GM21576 (cell line): ENCODE measurements around the gene BTBD6.

Experiments used
- ATAC-seq: cut with Tn5 transposase; IDR thresholded peaks from one replicate; pipeline ENCODE4 v1.9.1; 2021; ENCODE audit warnings: mild to moderate bottlenecking, moderate library complexity; ENCODE audit not compliant: unreplicated experiment

Gene BTBD6

DNA sequence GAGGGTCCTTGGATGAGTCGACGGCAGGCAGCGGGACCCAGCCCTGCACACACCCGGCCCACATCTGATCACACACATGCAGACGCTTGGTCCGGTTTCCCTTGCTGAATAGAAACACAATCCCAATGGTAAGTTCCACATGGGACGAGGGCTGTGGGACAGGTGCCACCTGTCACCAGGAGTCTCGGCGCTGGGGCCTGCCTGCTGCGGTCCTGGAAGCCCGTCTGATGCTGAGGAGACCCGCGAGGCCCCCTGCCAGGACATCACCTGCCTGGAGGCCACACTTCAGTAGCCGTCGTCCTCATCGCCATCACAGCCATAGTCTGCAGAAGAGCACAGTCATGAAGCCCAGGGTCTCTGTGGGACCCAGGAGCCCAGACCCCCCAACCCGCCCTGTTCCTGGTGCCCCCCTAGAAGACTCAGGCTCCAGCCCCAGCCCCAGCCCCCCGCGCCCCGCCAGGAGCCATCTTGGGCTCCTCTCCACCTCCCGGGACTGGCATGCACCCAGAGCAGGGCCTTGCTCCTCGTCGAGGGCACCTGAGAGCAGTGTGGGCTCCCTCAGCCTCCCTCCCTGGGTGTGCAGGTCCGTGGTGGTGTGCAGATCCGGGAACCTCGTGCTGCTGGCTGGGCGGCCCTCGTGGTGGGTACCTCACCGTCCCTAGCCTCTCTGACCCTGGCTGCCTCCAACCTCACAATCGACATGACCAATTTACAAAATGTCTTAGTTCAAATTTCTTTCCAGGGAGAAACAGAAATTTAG, 37.9 kb upstream of the BTBD6 start:
- ATAC-seq, result no peak

DNA sequence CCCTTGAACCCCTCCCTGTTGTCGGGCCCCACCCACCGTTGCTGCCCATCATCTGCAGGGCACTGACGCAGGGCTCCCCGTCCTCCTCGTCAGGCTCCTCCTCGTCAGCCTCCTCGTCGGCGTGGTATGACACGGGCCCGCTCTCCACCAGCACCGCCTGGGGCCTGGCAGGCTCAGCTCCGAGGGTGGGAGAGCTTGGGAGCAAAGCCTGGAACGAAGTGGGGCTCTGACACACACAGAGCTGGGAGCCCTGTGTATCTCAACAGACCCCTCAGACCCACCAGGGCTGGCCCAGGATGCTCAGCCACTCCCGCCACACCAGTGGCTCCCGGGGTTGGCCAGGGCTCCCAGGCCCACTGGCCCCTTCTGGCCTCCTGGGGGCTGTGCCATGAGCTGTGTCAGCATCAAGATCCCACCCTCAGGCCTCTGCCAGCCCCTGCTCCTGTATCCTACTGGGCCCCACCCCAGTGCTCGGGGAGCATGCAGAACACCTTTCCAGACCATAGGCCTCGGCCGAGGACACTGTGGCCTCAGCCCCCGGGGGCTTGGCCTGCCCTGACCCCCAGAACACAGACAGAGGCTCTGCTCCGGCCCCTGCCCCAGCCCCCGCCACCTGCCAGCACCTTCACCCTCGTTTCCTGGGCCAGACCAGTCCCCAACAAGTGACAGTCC, 37.1 kb upstream of the BTBD6 start:
- no peak for ATAC-seq

DNA sequence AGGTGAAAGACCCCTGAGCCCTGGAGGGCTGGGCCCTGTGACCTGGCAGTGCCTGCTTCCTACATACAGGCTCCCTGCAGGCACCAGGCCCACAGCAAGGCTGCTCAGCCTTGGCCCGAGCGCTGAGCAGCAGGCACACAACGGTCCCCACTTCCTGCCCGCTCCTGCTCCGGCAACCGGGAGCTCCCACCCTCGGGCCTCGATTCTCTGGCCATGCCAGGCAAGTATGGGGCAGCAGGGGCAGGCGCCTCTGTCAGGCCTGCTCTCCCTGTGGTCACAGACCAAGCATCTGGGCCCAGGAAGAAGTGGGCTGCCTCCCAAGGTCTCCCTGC, 36.6 kb upstream of the BTBD6 start:
- no peak for ATAC-seq

DNA sequence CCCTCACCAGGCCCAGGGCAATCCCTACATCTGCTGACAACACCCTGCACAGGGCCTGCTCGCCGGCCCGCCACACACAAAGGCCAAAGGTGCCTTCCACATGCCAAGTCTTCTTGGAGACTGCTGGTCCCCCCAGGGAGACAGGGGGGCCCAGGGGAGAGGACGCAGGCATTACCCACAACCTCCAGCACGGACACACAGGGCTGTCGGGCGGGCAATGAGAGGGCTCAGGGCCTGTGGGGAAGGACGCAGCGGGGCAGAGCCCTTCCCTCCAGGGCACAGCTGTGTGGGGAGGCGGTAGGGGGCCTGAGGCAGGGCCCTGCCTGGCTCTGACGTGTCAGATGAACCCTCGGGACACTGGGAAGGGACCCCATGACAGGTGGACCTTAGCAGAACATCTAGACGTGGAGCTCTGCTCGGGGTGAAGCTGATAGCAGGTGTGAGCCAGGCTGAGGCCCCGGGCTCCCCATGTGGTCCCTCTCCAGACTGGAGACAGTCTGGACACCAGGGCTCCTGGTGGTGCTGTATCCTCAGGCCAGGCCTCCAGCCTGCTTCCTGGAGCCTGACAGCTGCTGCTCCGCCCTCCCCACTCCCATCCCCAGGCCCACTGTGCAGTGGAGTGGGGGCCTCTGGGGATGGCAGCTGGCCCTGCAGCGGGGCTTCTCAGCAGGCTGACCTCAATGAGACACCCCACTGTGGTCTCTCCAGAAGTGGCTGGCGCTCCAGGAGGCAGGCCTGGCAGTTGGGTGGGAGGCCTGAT, 35.6 kb upstream of the BTBD6 start:
- no peak for ATAC-seq

DNA sequence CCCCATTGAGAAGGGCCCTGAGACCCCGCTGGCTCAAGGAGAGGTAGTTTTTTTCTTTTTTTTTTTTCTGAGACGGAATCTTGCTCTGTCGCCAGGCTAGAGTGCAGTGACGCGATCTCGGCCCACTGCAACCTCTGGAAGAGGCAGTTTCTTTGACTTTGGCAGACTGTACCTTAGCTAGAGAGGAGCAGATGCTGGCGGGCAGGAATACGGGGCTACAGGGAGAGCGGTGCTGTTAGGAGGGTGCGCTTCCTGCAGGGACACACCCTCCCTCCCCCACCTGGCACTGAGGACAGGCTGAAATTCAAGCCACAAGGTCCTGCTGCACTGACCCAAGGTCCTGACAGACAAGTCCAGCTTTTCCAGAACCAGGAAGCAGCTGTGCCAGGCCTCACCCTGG, 35.0 kb upstream of the BTBD6 start:
- no peak for ATAC-seq

DNA sequence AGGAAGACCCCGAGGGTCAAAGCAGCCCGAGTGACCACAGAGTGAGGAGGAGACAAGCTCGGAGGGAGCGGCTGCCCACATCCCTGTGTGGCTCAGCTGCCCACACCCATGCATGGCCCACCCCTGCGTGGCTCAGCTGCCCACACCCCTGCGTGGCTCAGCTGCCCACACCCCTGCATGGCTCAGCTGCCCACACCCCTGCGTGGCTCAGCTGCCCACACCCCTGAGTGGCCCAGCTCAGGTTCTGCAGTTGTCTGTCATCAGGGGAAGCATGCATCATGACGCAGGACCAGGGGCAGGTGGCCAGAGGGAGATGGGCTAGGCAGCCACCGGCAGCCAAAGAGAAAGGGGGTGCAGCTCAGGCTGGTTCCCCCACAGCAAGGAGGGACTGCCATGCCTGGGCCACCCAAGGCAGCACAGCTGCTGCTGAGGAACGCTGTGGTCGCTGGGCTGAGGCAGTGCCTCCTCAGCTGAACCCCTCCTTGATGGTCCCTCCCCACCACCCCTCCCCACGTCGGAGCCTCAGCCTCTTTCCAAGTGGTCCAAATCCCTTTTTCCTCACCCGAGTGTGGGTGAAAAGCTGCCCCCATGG, 33.9 kb upstream of the BTBD6 start:
- no peak for ATAC-seq

DNA sequence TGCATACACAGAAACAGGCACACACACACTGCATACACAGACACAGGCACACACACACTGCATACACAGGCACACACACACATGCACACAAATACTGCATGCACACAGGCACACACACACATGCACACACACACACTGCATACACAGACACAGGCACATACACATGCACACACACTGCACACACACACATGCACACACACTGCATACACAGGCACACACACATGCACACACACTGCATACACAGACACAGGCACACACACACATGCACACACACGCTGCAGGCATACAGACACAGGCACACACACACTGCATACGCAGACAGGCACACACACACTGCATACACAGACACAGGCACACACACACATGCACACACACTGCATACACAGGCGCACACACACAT, 32.7 kb upstream of the BTBD6 start:
- ATAC-seq, result no peak

DNA sequence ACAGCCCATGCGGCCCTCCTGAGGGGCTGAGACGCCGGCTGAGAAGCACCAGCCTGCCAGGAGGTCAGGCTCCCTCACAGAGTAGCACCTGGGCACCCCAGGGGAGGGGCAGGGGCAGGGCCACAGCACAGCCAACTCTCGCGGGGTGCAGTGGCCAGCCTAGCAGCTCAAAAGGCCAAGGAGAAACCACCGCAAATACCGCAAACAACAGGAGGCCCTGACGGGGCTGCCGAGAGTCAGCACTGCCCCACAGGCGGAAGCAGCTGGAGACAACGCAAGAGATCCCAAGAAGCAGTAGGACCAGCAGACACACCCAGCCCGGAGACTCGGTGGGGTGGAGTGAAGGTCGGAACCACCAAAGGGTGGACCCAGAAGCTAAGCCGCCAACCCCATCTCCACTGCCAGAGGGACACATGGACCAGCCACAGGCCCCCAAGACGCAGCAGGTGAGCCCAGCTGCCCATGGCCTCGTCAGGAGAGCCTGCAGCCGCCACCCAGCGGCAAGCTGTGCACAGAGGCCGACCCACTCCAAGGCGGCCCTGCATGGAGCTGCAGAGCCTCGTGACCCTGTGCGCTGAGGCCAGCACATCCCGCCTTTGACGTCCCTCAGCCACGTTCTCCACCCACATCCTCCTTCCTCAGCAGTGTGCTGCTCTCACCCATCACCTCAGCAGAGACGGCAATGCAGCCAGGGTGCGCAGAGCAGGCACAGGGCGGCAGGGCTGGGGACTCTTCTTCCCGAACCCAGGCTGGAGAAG, 31.7 kb upstream of the BTBD6 start:
- no peak for ATAC-seq

DNA sequence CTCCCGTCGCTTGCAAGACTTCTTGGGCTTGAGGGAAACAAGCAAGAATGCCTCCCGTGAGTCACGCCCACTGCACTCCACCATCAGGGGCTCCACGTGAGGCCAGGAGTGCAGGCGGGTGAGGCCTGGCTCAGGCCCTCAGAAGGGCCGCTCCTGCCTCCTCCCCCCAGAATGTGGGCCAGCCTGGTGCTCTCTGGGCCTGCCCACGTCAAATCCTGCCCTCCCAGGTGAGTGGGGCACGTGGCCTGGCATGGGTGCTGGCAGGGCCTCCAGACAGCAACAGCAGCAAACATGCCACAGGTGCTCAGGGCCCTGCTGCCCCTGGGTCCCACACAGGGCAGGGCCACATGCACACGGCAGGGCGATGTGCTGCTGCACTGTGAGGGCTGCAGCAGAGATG, 30.6 kb upstream of the BTBD6 start:
- no peak for ATAC-seq

DNA sequence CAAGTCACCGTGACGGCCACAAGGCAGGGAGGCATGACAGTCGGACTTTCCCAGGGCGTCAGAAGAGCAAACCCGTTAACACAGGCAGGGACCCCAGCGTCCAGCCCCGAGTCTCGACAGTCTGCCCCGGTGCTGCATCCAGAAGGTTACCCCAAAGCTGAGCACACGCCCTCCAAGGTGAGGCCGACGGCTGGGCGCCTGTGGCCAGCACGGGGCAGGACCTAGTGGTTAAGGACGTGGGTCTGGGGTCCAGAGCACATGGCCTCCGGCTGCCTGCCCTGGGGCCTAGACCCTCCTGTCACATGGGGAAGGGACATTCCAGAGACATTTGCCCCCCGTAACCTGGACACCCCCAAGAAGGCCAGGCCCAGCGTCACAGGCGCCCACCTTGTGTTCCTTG, 29.7 kb upstream of the BTBD6 start:
- ATAC-seq, result no peak

DNA sequence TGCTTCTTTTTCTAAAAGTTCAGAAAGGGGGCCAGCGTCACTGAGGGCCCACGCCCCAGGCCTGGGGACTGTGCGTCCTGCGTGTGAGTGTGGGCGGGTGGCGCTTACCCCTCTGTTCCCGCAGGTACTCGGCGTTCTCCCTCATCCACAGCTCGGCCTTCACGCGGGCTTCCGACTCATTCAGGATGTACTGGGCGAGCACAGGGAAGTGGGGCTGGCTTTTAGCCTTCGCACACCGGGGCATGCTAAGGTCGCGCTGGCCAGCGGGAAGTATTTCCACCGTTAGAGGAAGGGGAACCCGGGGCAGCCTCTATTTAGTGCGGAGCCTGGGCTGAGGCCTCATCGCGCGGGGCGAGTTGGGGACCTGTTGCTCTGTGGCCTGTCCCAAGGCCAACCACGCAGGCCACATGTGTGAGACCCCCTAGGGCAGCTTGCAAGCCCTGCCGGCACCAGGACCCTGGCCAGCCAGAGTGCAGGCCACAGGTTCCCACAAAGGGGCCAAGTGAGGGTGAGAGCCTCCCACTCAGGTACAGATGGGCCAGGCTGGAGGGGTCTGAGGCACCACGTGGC, 29.2 kb upstream of the BTBD6 start:
- ATAC-seq, result no peak

DNA sequence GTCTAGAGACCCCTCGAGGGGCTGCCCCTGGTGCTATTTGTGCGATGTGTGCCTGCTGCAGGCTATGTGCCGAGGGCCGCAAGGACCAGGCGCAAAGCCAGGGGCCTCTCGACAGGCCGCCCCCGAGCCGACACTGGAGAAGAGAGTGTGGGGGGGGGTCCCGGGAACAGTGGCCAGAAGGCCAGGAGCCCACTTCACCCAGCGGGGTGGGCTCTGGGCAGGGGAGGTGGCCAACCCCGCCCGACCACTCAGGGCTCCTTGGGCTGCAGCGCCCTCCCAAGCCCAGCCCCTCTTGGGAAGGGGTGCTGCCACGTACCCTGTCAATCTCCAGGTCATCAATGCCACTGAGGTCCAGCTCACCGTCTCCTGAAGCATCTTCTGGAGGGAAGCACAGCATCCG, 28.6 kb upstream of the BTBD6 start:
- ATAC-seq, result no peak

DNA sequence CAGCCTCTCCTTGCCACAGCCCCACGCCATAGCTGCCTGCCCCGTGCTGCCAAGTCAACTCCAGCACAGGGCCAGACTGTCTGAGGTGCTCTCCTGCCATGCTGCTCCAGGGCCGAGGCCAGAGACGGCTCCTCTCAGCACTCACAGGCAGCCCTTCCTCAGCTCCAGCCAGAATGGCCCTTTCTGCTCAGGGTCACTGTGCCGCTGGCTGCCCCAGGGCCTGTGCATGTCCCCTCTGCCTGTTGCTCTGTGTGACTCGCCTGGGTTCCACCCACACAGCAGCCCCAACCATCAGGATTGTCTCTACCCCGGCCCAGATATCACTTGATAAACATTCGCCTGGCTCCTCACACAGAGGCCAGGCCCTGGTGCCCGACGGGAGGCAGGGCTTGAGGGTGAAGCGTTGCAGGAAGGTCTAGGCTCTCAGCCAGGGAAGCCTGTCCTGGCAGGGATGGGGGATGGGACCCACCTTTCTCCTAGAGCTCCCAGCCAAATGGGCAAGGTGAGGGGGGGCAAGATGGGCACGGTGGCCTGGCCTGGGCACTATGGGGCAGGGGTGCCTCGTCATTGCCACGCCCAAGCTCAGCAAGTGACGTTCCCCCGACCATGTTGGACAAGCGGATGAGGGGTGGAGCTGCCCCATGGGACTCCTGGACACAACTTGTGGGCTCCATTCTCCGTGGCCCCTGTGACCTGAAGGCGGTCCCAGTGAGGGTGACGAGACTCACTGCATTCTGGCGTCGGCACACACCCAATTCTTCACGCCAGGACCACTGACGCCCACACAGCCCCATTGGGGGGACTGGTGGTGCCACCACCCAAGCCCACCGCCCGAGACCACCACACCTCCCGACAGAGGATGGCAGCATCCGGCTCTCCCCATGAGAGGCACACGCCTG, 27.4 kb upstream of the BTBD6 start:
- no peak for ATAC-seq

DNA sequence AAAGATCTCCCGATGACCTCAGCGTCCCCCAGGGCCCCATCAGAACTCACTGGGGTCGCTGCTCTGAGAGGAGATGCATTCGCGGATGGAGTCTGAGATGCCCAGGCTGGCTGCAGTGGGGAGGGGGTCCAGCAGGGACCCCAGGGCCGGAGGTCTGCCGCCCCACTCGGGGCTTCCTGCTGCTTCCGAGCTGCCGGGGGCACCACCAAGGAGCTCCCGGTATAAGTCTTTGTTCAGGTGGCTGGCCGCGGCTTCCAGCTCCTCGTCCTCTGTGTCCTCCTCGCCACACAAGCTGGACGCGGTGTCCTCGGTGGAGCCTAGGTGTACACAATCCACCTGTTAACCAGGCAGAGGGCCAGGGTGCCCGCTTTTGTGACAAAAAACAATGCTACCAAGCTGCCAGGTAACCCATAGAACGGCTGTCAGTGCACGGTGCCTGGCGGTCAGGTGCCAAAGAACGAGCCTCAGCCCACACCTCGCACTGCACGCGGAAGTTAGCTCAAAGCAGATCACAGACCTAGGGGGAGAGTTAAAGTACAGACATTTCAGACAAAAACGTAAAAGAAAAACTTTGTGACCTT, 26.6 kb upstream of the BTBD6 start:
- ATAC-seq, result no peak

DNA sequence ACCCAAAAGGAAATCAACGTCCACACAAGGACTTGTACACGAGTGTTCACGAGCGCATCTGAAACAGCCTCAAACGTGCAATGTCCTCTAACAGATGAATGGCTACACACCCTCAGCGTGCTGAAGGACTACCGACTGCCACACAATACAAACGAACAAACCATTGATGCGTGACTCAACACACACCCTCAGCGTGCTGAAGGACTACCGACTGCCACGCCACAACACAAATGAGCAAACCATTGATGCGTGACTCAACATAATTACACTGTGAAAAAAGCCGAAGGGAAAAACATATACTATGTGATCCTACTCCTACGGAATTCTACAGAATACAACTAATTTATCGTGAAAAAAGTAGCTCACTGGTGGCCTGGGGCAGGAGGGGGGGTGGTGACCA, 25.1 kb upstream of the BTBD6 start:
- ATAC-seq, result no peak

DNA sequence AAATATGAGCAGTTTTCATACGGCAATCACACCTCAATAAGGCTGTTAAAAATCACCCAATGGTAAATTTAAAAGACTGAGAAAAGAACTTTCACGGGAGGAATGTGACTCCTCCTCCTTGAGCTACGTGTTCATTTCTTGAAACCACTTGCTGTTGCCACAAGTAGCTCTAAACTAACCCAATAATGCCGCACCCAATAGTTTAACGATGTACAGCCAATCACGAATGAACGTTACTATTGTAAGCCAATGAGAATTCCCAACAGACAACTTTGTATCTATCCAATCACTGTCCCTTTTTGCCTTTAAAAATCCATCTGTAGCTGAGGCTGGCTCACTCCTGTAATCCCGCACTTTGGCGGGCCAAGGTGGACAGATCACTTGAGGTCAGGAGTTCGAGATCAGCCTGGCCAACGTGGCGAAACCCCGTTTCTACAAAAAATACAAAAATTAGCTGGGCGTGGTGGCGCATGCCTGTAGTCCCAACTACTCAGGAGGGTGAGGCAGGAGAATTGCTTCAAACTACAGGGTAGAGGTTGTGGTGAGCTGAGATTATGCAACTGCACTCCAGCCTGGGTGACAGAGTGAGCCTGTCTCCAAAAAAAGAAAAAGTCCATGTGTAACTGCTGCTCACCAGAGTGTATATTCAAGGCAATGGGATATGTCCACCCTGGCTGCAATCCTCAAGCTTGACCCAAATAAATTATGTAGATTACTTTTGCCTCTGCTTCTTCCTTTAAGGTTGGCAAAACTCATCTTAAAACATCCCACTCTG, 24.4 kb upstream of the BTBD6 start:
- no peak for ATAC-seq

DNA sequence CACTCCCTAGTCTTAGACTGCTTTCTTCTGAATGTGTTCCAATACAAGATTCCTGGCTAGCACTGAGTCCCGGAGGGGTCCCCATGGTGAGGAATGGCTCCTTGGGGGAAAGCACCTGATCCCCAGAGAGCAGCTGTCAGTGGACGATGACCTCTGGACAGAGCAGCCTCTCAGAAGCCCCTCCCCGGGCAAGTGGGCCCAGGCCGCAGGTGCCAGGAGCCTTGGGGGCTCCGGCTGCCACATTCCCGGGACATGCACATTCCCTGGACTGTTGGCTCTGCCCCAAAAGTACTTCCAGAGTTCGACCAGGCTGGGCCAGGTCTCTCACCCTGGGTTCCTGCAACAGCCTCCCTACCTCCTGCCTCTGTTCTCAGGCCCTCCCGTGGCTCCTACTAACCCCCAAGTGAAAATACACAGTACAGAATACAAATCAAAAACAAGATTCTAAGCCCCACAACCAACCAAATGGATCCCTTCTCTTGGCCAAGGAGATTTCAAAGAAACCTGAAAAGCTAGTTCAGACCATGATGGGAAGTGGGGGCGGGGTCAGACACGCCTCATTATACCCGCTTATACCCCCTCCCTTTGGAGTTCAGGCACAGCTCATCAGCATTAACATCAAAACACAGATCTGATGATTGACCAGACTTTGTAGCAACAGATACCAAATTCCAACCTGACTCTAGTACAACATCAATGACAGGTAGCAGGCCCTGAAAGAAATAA, 23.3 kb upstream of the BTBD6 start:
- ATAC-seq, result no peak

DNA sequence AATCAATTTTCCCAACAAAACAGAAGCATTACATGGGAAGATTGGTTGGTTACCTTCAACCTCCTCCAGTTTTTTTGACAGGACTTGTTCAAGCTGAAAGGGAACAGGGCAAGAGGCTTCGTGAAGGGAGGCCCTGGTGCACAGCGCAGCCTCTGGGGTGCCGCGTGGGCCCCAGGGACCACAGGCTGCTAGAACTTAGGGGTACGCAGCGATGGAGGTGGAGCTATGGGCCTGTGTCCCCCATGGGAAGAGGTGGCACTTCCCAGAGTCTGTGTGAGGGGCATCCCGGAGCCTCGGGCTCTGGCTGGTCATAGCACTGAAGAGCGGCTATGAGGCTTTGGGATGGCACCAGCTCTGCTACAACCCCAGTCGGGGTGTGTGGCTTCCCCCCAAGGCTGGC, 22.1 kb upstream of the BTBD6 start:
- ATAC-seq, result no peak
